CD4-positive, alpha-beta T cell treated with Interleukin-12 subunit alpha and Interleukin-12 subunit beta, for 1 hour (primary cell): Measurements from ENCODE around the gene SF3B6.

Source experiments
- DNase-seq: peaks from one replicate; pipeline ENCODE4 v3.0.0-alpha.2; 2020

The SF3B6 gene

DNA sequence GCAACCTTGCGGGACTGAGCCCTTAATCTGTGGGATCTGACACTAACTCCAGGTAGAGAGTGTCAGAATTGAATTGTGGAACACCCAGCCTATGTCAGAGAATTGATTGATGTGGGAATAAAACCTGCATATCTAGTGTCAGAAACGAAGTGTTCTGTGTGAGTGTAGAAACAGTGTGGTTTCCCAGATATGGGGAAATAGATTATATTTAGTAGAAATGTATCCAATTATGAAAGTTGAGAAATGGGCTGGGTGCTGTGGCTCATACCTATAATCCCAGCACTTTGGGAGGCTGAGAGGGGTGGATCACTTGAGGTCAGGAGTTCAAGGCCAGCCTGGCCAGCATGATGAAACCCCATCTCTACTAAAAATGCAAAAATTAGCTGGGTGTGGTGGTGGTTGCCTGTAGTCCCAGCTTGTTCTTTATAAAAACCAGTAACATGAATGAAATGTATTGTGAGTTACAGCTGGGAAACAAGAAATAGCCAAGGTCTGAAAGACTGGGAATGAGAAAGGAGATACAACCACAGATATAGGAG lies 12.8 kb upstream of the SF3B6 start:
- DNase-seq, result no peak

DNA sequence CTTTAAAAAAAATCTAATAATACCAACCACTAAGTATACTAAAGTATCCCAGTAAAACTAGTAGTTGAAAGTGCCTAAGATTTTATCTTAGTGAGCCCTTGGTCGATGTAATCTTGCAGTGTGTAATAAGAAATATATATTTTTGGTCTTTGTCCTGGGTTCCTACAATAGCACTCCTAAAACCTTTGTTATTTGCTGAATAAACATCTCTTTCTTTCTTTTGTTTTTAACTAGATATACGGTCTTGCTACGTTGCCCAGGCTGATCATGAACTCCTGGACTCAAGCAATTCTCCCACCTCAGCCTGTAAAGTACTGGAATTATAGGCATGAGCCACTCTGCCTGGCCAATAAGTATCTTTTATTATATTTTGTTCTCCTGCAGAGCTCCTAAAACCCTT lies 10.9 kb upstream of the SF3B6 start:
- DNase-seq, result no peak

DNA sequence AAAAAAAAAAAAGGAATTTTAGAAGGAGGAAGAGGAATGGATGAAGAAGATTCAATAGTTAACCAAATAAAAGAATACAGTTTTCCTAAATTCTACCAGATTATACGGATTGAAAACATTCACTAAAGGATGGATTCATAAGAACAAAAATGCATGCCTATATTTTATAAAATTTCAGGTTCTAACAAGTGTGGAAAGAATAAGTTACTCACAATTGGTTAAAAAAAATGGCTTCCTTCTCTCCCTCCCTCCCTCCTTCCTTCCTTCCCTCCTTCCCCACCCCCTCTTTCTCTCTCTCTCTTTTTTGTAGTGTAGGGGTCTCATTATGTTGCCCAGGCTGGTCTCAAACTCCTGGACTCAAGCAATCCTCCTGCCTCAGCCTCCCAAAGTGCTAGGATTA lies 10.1 kb upstream of the SF3B6 start:
- no peak for DNase-seq

DNA sequence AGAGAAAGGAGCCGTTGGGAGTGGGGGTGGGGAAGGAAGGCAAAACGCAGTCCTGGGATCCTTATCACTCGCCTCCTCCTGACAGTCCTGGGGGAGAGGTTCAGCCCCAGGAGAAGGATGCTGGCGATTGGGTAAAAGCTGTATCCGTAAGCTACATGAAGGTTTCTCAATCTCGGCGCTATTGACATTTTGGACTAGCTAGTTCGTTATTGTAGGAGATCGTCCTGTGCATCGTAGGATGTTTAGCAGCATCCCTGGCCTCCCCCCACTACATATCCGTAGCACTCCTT lies 9.0 kb upstream of the SF3B6 start:
- DNase-seq, result no peak

DNA sequence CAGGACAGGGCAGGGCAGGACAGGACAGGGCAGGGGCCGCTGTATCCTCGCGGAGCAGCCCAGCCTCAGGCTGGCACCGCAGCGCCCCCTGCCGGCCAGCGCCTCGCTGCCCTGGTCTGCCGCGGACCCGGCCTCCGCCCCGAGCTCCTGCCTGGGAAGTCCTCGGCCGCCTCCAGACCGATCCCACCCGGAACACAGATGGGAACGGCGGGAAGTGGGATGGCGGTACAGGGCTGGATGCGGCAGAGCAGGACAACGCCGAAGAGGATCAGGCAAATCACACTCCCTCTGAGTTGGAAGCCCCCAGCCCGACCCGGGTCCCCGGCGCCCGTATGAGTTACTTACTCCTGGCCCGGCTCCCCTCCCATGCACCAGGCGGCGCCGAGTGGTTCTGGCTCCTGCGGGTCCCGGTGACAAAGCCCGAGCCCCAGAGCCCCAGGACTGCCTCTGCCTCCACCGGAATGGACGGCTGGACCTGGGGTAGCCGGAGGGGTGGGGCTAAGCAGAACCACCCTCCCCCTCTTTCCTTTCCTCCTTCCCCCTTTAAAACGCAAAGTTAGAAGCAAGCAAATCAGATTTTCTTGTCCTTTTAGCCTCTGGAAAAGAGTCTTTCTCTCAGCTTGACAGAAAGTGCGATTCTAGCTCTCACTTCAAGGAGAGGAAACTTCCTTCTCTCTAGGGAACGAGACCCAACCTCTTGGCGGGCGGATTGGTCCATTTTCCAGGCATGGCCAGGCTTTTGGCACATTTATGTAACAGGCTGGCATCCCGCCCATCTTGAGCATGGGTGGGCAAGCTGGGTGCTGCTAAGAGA lies 8.5 kb upstream of the SF3B6 start, which contains the start of gene TP53I3:
TSS of gene TP53I3 (minus strand) at position 449 of the 814 bp plus-strand sequence. CDS start 508 bp downstream, outside the sequence.
- peak; percentile 81 for DNase-seq

DNA sequence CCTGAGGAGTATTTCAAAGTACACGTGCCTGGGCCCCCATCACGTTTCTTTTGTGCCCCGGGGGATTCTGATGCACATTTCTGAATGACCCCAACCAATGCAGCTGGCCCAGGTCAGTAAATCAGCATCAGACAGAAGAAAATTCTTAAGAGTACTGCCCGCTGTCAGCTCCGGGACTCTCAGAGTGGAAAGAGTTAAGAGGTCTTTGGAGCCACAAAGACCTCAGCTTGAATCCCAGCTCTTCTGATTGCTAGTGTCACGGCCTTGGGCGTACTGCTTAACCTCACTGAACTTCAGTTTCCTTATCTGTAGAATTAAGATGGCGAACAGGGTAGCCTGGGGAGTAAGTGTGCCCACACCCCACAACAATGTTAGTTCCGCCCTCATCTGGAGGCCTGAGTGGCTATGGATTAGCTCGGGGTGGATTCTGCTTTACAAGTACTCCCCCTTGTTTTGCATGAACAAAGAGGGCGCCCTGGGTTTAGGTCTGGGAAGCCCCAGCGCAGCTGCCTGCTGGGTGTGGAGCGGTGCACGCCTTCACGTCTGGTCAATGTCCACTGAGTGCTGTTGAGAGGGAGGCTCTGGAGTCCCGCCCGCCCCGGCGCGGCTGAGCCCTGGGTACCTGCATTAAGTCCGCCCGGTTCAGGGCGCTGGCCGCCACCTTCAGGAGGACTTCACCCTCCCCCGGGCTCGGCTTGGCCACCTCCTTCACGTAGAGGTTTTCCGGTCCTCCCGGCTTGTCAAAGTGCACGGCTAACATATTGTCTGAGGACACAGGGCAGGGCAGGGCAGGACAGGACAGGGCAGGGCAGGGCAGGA lies 7.7 kb upstream of the SF3B6 start:
- peak; percentile 52 for DNase-seq

DNA sequence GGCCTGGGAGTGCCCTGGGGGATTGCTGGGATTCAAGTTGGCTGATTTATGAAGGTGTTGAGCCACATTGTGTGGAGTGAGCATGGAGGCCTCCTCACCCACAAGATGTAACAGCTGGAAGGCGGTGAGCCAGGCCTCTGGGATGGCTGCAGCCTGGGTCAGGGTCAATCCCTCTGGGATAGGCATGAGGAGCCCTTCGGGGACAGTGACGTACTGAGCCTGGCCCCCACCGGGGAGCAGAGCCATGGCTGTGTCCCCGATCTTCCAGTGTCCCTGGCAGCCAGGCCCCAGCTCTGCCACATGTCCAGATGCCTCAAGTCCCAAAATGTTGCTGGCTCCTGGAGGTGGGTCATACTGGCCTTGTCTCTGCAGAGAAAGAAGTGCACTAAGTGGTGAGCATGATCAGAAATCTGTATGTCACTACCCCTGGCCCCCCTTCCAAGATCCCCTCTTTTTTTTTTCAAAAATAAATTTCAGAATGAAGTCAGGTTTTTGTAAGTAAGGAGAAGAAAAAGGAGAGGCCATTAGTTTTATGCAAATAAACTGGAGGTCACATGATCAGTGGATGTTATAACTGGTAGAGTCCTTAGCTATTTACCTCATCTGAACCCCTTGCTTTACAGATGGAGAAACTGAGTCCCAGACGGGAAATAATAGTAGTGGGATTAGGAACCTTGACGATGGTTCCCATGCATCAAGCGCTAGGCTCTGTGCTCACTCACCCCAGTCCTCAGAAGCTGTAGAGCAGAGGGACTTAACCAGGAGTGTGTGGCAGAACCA lies 6.9 kb upstream of the SF3B6 start:
- DNase-seq, result no peak

DNA sequence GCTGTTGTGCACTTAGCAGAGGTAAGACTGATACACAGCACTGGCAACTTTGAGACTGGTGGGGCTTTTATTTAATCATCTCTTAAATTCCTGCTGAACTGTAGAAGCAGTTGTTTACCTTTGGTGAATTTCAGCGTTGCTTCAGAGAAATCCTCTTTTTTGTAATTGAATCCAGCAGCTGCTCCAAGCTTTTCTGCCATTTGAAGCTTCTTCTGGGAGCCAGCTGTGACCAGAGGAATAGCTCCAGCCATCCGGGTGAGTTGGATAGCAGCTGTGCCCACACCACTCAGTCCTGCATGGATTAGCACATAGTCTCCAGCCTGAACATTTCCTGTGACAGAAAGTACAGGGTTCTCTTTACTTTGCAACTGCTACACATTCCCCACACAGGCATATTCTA lies 4.6 kb upstream of the SF3B6 start:
- no peak for DNase-seq

DNA sequence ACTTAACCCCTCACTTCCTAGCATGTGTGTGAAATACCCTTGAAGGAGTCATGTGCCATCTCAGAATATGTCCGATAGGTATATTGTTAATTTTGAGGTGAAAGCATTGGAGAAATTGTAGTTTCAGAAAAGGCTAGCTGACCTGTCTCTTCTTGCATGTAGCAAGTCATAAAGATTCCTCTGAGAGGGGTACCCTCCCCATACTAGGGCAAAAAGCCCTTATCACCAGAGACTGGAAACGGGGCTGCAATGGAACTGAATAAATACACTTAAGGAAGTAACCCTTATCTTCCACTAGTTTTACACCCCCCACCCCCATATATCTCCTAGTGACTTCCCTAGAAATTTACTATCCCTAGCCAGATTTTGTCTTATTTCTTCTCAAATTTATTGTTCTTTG lies 1.8 kb upstream of the SF3B6 start:
- no peak for DNase-seq

DNA sequence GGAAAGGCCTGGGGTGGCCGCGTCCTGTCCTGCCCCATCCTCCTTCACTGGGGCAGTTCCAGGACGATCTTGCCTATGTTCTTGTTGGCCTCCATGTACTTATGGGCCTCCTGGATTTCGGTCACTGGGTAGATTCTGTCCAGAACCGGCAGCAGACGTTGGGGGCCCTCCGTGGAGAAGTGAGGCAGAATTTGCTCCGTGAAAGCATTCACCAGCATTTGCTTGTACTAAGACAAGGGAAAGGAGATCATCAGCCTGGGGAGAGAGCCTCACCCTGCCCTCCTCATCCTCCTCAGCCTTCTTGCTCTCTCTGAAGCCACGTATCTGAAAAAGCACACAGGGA lies 1.4 kb upstream of the SF3B6 start:
- DNase-seq, result no peak

DNA sequence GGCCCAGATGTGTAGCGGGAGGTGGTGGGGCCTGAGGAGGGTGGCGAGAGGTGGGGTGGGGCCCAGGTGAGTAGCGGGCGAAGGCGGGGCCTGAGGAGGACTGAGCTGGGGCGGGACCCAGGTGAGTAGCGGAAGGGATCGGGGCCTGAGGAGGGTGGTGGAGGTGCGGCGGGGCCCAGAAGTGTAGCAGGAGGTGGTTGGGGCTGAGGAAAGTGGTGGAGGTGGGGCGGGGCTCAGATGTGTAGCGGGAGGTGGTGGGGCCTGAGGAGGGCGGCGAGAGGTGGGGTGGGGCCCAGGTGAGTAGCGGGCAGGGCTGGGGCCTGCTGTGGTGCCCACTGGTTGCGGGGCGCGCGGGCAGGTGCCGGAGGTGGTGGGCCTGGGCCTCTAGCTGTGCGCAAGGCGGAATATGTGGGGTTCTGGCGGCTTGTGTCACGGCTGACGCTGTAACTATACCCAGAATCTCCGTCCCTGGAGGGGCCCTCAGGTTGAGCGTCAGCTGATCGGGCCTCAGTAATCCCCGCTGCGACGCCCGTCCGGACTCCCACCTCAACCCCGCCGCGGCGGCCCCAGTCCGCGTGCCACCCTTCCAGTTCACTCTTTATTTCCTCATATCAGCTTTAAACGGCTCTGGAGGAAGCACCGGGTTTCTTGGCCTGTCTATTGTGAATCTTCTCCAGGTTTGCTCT lies 866 bp upstream of the SF3B6 start:
- DNase-seq, result no peak

DNA sequence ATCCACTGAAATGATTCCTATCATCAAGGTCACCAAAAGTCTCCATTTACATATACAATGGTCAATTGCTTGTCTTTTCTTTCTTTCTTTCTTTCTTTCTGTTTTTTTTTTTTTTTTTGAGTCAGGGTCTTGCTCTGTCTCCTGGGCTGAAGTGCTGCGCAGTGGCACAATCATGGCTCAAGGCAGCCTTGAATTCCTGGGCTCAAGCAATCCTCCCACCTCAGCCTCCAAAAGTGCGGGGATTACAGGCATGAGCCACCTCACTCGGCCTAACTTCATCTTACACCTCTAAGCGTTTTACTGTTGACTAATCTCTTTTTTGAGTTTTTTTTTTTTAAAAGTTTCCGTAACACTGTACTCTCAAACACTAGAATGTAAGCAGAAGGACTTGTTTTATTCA lies 867 bp downstream of the SF3B6 start:
- DNase-seq, result no peak

DNA sequence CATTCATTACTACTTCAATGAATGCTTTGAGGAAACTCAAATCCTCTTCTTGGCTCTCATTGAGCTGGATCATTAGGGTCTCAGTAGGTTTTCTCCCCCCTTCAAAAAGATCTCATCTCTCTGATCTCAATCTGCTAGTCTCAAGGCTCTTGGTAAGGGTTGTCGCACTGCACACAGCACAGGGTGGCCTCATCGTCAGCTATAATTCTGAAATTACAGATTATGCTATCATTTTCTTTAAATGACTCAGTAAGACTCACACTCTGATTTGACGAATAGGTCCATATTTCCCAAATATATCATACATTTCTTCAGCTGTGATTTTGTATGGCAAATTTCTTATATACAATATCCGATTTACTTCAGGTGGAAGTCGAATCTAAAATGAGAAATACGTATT lies 2.3 kb downstream of the SF3B6 start:
- DNase-seq, result no peak

DNA sequence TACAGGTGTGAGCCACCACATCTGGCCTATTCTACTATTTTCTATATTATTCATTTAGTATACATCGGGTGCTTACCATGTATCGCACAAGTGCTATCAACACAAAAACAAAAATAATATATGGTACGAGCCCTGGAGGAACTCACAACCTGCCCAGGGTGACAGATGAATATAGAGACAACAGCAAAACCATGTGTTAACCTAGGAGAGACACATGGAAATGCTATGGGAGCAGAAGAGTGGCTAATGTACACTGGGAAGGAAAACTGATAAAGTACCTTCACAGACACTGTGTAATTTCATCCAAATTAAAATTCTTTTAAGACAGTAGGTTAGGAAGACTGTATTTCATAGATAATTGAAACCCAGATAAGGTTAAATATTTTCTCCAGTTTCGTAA lies 3.9 kb downstream of the SF3B6 start:
- no peak for DNase-seq

DNA sequence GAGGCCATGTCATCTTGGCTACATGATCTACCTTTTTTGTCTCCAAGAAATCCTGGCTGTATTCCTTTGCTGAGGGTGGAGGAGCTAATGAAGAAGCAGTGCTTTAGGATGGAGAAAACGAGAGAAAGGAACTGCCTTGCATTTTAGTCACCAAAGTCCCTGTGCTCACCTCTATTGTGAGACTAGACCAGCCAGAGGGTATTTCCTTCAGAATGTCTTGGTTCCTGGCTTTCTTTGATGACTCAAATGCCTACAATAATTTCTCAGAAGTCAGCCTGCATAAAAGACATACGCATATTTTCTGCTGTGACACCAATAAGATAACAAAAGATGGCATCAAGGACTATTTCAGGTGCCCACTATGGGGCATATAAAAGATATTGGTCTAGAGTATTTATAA lies 10.8 kb downstream of the SF3B6 start:
- no peak for DNase-seq

DNA sequence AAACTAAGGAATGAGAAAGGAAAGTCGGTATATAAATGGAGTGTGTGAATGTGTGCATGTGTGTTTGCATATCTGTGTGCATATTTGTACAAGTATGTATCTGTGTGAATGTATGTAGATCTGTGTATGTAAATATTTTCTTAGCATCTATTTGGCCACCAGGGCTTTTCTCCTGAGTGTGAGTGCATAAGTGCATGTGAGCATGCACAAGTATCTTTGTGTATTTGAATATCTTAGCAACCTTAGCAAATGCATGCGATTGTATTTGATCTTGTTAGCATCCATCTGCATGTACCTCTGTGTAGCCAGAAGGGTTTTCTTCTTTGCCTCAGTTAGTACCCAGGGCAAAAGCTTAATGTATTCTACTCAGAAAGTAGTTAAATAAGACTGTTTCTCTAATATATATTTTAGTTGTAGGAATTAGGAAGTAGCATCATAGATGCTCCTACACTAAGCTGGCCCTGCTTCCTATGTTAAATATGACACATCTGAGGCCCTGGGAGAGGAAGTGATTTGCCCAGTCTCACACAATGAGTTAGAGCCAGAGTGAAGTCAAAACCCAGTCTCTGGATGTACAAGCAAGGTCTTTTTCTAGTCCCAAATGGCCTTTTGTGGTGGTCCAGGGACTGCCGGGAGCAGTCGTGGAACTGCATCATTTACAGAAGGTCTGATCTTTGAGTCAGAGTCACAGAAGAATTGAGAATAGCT lies 17.4 kb downstream of the SF3B6 start:
- no peak for DNase-seq

DNA sequence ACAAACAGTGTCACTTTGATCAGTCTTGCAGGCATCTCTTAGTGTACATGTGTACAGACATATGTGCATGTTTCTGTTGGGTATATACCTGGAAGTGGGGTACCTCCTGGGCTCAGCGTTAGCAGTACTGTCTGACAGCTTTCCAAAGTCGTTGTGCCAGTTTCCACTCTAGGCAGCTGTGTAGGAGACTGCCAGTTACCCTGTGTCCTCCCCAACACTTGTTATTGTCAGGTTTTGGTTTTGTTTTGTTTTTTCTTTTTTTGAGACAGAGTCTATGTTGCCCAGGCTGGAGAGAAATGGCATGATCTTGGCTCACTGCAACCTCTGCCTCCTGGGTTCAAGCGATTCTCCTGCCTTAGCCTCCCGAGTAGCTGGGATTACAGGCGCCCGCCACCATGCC lies 20.4 kb downstream of the SF3B6 start:
- no peak for DNase-seq

DNA sequence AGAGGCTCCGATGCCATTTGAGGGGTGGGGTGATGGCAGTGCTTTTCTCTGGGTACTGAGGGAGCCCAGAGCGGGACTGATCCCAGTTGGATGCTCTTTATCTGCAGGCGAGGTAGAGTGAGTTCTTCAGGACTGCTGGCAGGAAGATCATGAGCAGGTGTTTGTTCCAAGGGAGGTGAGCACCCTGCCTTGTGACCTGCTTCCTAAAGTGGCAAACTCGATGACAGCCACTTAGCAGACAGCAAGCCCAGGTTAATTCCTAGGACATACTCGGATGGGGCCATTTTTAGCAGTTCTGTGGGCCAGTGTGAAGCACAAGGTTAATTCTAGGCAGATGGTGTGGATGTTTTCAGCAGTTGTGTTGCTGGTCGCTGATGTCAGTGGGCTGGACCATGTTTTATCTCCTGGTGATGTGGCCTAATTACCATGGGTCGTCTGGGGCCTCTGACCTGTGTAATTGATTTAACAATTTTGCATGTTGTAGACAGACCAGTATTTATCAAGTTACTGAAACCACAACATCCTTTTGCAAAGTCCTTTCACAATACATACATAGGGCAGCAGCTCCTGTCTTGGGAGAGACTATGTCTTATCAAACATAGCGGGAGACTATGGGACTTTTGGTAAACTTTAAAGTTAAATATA lies 21.6 kb downstream of the SF3B6 start:
- DNase-seq, result no peak

DNA sequence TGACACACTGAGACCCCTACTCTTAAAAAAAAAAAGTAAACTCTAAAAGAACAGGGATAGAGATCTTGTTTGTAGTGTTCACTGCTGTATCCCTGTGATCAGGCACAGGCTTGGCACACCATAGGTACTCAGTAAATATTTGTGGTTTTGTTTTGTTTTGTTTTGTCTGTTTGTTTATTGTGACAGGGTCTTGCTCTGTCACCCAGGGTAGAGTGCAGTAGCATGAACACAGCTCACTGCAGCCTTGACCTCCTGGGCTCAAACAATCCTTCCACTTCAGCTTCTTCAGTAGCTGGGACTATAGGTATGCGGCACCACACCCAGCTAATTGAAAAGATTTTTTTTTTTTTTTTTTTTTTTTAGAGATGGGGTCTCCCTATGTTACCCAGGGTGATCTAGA lies 23.2 kb downstream of the SF3B6 start:
- no peak for DNase-seq

DNA sequence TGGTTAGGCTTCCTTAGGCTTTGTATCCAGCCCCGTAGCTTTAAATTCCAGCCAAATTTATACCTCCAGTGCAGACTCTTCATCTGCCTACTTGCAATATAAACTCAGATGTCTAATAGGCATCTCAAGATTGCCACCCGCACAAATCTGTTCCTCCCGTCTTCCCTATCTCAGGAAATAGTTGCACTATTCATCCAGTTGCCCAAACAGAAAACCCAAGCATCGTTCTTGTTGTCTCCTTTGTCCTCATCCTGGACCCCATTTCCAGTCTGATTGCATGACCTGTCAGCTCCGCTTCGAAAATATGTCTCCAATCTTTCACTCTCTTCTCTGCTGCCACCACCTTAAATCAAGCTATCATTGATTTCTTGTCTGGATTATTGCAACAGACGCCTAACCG lies 24.3 kb downstream of the SF3B6 start:
- DNase-seq, result no peak
